ENCODE data around the gene TGM2. TPM values are rescaled to one million over a fixed set of nuclear protein-coding genes. Genes with fewer than 3 reads are reported as not detected.

TGM2 gene
- 10 to 100 TPM in 2 of 4 donors, 1 to 10 TPM in 2; 2.8 to 33.2 (median 11.5) TPM for total RNA-seq

GRCh38 chr20:38165089-38165965 is at the start of gene TGM2:
Gene TGM2, minus strand, starts transcription at chr20:38165270. Its CDS starts 72 bp downstream, at chr20:38165198.
- H3K4me1 ChIP-seq: peaks cover 21 to 75% (median 36%) of the 10 kb centered on the region in 3 donors
- no peaks in the 10 kb centered on the region for H3K36me3 ChIP-seq
- WGBS, 2 donors: 22 to 37% methylated on average over 12 to 16 of the region's 46 CpGs
- H3K4me3 ChIP-seq: peak within 1 kb of the TSS; percentile 25 to 69 (median 46)
- TF ChIP-seq CTCF (IDR thresholded peaks at IDR 0.05): peak; percentile 48 to 87 (median 80)
- TF ChIP-seq POLR2A (IDR thresholded peaks at IDR 0.05): peak in 1 of 4 donors; percentile 30
- intact Hi-C loops (cut with DNase I): loop anchor here (10.0 kb wide), 1 partner anchor 91 kb away; no protein-coding TSS in a partner anchor
- DNase-seq: peak; percentile 14
- peak within 1 kb of the TSS; percentile 13 to 87 (median 75) for H3K27ac ChIP-seq
- no peaks in the 10 kb centered on the region for H3K27me3 ChIP-seq
- H3K9me3 ChIP-seq: no peaks in the 10 kb centered on the region

- Histone ChIP-seq H3K9me3 (no peaks in the 10 kb centered on the region), H3K4me1 (peaks cover 0 to 7% (median 3%) of the 10 kb centered on the region in 3 donors), H3K27me3 (peaks cover 0 to 6% (median 0%) of the 10 kb centered on the region in 4 donors), H3K27ac (no peak overlapping the region), H3K4me3 (no peak overlapping the region), H3K36me3 (no peaks in the 10 kb centered on the region)
- TF ChIP-seq POLR2A (IDR thresholded peaks at IDR 0.05) (no peak), CTCF (IDR thresholded peaks at IDR 0.05) (peak in 1 of 6 experiments; percentile 14)
- intact Hi-C loops (cut with DNase I): no loop called here
- no peak for DNase-seq
- 75 to 82% methylated on average over 13 to 18 of the region's 19 CpGs for WGBS, 2 donors
Measured at GRCh38 chr20:38214256-38215193, 49.5 kb upstream of the TGM2 start.

DNA sequence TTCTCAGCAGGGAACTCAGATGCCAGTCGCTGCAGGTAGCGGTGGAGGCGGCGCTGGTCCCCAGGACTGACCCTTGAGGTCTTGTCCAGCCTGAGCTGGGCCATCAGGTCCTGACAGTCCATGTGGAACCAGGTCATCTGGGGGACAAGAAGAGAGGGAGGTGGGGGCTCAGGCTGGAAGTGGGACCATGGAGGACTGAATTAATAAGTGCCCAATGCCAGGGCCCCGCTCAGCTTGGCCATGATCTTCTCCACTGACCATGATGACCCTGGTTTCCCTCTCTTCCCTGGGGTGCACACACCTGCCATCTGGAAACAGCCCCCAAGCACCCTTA is 48.5 kb upstream of the TGM2 start:
- no peak overlapping the region for H3K27ac ChIP-seq
- DNase-seq: no peak
- intact Hi-C loops (cut with DNase I): no loop called here
- H3K27me3 ChIP-seq: peaks cover 0 to 6% (median 0%) of the 10 kb centered on the region in 4 donors
- 100% methylated on average over 1 of the region's 5 CpGs for WGBS, 2 donors
- H3K4me3 ChIP-seq: no peak overlapping the region
- H3K36me3 ChIP-seq: no peaks in the 10 kb centered on the region
- H3K4me1 ChIP-seq: peaks cover 3 to 15% (median 3%) of the 10 kb centered on the region in 3 donors
- TF ChIP-seq POLR2A (IDR thresholded peaks at IDR 0.05) (no peak), CTCF (IDR thresholded peaks at IDR 0.05) (no peak)
- H3K9me3 ChIP-seq: no peaks in the 10 kb centered on the region

GRCh38 chr20:38212806-38213606 is 47.9 kb upstream of the TGM2 start:
- no peak overlapping the region for H3K4me3 ChIP-seq

More at GRCh38 chr20:38212806-38213606, 47.9 kb upstream of the TGM2 start:
- H3K36me3 ChIP-seq: no peaks in the 10 kb centered on the region
- WGBS, 2 donors: 73 to 83% methylated on average over 1 to 6 of the region's 18 CpGs
- intact Hi-C loops (cut with DNase I): no loop called here
- no peaks in the 10 kb centered on the region for H3K9me3 ChIP-seq
- no peak for TF ChIP-seq POLR2A (IDR thresholded peaks at IDR 0.05)
- TF ChIP-seq CTCF (IDR thresholded peaks at IDR 0.05): no peak
- H3K27me3 ChIP-seq: peaks cover 0 to 6% (median 0%) of the 10 kb centered on the region in 4 donors
- peak overlapping the region in 1 of 4 donors; percentile 49 for H3K27ac ChIP-seq
- peaks cover 3 to 19% (median 4%) of the 10 kb centered on the region in 3 donors for H3K4me1 ChIP-seq
- DNase-seq: no peak

Measured in esophagus squamous epithelium (tissue), 5 donors.